Subcutaneous adipose tissue (tissue), 4 donors: ENCODE measurements around the gene BICDL2. TPM values are rescaled to one million over a fixed set of nuclear protein-coding genes. Genes with fewer than 3 reads are reported as not detected.

Source experiments
- total RNA-seq, 4 donors: library from RNA; depleted of rRNA; stranded (reverse); fragments of >200 nt; gene quantifications; one replicate each; pipeline ENCODE4 v1.1.0, GENCODE V29; 2016
- TF ChIP-seq, protein P1 (sequence below): fragments of 450-650 bp; IDR thresholded peaks from one replicate; pipeline ENCODE4 v1.5.1; 2016; ENCODE audit warnings: low read depth, mild to moderate bottlenecking, control low read depth, antibody characterized with exemption, moderate library complexity

BICDL2 gene
- total RNA-seq, 4 donors from 2014 or later: not detected

DNA sequence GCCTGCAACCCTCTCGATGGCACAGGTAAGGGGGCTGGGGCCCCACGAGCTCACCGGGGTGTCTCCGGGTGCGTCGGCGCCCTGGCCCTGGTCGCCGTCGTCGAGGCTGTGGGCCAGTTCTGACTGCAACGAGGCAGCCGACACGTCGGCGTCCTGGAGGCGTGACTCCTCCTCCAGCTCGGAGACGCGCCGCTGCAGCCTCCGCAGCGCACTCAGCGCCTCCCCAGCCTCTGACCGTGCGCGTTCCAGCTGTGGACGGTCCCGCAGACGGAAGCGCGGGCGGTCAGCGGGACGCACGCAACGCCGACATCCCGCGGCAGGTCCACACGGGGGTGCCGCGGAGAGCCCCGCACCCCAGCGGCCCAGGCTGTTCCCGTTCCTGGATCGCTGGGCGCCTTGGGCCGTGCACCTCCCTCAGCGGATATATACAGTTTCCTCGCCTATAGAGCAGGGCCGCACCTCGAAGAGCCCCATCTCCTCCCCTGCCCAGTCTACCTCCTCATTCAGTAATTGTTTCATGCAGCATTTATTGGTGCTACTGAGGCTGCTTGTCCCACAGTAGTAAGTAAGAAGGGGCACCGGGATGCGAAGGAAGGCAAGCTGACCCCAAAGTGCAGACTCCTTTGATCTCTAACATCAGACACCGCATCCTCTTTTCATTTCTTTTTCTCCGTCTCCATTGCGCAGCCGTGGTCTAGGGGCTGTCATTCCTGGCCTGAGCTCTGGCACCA is 7.1 kb downstream of the BICDL2 start:
- TF ChIP-seq, protein P1, sequence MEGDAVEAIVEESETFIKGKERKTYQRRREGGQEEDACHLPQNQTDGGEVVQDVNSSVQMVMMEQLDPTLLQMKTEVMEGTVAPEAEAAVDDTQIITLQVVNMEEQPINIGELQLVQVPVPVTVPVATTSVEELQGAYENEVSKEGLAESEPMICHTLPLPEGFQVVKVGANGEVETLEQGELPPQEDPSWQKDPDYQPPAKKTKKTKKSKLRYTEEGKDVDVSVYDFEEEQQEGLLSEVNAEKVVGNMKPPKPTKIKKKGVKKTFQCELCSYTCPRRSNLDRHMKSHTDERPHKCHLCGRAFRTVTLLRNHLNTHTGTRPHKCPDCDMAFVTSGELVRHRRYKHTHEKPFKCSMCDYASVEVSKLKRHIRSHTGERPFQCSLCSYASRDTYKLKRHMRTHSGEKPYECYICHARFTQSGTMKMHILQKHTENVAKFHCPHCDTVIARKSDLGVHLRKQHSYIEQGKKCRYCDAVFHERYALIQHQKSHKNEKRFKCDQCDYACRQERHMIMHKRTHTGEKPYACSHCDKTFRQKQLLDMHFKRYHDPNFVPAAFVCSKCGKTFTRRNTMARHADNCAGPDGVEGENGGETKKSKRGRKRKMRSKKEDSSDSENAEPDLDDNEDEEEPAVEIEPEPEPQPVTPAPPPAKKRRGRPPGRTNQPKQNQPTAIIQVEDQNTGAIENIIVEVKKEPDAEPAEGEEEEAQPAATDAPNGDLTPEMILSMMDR: no peak

DNA sequence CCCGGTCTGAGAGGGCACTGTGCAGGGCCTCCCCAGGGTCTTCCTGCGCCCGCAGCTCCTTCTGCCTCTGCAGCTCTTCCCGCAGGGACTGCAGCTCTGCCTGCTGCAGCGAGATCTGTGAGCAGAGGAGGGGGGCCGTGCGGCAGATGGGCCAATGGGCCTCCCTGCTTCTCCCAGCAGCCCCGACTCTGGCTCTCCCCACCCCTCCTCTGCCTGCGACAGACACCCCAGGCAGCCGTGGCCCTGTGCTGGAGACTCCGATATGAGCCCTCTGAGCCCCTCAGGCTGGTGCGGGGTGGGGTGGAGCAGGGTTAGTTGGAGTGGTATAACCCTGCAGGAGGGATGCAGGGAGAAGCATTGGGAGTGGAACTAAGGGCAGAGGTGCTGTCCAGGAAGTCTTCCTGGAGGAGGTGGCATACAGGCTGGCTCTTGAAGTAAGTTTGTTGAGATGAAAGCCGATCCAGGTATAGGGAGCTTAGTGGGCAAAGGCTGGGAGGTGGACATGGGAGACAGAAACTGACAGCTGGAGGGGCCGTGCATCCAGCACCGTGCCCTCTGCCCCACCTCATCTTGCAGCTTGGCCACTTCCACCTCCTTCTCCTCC is 7.9 kb downstream of the BICDL2 start:
- TF ChIP-seq, protein P1: no peak

DNA sequence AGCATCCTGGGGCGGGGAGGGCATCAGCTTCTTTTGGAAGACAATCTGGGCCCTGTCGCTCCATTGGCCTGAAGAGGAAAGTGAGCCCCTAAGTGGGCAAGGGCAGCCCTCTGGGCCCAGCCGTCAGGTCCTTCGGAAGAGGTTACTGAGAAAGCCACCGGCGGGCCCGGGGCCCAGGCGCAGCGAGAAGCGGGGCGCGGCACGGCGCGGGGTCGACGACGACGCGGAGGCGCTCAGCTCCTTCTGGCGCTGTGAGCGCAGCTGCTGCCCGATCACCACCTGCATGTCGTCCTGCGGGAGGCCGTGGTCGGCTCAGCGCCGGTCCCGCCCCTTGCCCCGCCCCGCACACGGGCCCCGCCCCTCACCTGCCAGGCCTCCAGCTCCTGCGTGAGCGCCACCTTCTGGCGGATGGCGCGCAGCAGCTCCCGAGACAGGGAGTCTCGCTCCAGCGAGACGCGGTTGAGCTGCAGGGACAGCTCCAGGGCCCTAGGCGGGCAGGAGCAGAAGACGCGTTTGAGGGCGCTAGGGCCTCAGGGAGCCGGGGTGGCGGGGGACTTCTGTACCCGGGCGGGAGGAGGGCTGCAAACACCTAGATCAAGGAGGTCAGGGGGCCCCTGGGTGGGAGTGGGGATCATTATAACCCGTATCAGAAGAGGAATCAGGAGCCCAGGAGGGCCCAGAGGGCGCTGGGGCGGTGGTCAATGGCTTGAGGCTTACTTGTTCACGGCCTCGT is 8.6 kb downstream of the BICDL2 start:
- TF ChIP-seq, protein P1: no peak

DNA sequence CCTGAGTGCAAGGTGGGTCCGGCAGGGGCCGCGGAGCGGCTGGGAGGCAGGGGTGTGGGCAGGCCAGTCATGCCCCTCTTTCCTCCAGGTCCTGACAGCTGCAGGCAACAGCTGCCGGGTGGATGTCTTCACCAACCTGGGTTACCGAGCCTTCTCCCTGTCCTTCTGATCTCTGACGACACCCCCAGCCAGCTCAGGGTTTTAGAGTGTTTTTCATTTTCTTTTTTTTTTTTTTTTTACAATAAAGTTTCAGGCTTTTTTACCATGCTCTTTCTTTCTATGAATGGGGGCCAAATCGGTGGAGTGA is 9.3 kb downstream of the BICDL2 start:
- TF ChIP-seq, protein P1: no peak

DNA sequence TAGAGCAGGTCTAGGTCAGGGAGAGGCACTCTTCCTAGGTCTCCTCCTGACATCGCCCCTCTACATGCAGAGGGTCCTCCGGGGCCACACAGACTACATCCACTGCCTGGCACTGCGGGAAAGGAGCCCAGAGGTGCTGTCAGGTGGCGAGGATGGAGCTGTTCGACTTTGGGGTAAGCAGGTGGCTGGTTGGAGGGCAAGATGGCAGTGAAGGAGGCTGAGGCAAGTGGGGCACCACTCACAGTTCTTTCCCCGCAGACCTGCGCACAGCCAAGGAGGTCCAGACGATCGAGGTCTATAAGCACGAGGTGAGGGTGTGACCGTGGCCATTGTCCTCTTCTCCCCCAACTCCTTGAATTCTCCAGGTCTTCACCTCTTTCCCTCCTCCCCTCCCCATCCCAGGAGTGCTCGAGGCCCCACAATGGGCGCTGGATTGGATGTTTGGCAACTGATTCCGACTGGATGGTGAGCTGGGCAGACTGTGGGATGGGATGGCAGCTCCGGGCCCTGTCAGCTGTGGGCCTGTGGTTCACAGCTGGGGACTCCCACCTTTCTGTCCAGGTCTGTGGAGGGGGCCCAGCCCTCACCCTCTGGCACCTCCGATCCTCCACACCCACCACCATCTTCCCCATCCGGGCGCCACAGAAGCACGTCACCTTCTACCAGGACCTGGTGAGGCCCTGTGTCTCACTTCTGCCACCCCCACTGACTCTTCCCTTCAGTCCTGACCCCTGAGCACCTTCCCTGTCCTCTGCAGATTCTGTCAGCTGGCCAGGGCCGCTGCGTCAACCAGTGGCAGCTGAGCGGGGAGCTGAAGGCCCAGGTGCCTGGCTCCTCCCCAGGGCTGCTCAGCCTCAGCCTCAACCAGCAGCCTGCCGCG is 9.9 kb downstream of the BICDL2 start:
- TF ChIP-seq, protein P1: no peak

DNA sequence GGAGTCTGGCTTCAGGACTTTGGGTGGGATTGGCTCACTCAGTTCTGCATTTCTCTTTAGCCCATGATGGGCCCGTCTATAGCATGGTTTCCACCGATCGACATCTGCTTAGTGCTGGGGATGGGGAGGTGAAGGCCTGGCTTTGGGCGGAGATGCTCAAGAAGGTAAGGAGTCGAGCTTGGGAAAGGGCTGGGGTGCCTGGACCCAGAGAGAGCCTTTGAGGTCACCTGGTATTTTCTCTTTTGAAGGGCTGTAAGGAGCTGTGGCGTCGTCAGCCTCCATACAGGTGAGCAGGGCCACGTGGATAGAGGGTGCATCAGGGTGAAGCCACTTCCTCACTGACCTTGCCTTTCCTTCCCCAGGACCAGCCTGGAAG is 10.8 kb downstream of the BICDL2 start:
- TF ChIP-seq, protein P1: no peak
